GM19238 (cell line): Measurements from ENCODE around the gene KRTAP2-1.
"Not testable (repeated sequence)": the region's sequence is repeated elsewhere in the genome, so short reads cannot be mapped to it uniquely, and the experiment has no call there.

Experiments used
- DNase-seq: peaks from one replicate; pipeline ENCODE4 v3.0.0; 2011; ENCODE audit warnings: low spot score; ENCODE audit not compliant: insufficient read length

The KRTAP2-1 gene

DNA sequence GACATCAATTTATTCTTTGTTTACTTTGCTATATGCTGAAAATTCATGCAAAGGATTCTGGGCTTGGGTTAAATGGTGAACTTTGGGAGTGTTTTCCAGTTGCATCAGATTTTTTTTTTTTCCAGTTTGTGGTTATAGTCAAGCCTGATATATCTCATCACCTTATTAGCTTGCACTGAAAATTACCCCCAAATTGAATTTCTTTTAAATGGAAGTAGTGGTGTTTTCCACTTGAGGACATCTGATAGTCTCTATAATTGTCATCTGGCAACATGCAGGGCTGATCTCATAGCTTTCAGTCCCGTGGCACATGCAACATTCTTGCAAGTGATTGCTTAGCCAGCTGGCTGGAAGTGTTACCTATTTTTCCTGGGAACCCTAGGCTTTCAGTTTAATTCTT, 33.5 kb downstream of the KRTAP2-1 start:
- DNase-seq = no peak

DNA sequence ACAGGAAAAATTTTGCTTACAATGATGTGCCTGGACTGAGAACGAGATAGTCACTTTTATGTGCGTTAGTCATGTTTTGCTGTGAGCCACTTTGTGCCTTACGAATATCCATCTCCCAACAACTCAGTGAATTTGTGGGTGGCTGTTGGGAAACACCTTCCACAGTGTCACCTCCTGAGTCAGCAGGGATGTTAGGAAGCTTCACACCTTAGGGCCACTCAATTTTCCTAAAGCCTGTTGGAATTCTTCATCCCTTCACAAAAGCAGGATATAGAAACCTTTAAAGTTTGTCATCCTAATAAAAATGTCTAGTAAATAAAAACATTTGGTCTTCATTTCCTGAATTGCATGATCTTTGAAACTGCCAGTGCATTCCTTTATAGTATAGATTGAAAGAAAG, 33.9 kb downstream of the KRTAP2-1 start:
- DNase-seq = no peak

DNA sequence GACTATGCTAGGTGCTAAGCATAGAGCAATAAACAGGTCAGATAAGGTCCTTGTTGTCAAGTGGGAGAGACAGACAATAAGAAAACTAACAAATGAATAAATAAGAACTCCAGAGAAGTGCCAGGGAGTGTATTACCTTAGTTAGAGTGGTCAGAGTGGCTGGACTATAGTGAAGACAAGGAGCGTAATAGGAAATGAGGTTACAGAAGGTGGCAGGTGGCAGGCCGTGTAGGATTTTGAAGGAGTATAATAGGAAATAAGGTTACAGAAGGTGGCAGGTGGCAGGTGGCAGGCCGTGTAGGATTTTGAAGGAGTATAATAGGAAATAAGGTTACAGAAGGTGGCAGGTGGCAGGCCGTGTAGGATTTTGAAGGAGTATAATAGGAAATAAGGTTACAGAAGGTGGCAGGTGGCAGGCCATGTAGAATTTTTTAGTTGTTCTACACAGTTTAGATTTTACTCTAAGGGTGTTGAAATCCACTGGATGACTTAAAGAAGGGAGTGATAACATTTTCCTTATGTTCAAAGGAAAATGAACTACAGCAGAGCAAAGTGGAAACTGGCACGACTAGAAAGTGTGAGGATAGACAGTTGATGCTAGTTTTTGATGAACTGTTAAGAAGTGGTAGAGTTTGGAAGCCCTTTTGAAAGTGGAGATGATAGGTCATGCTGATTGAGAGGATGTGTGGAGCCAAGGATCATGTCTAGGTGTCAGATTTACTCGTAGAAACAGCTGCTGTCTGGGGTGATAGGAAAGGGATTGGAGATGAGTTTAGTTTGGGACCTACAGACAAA, 34.6 kb downstream of the KRTAP2-1 start:
- DNase-seq = no peak

DNA sequence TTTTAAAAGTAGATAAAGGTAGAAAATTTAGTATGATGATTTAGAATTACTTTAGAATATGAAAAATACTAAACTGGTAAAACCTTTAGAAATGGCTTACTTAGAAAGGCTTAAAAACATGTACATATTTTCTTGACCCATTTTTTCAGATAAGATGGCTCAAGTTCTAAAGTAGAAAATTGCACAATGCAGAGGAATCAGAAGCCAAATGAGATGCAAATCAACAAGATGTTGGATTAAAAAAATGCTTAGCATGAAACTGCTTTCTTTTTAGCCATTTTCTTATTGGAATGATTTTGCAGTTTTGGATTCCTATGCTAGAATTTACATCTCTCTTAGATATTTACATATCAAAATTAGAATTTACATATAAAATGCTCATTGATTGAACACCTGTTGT, 36.7 kb downstream of the KRTAP2-1 start:
- no peak for DNase-seq

DNA sequence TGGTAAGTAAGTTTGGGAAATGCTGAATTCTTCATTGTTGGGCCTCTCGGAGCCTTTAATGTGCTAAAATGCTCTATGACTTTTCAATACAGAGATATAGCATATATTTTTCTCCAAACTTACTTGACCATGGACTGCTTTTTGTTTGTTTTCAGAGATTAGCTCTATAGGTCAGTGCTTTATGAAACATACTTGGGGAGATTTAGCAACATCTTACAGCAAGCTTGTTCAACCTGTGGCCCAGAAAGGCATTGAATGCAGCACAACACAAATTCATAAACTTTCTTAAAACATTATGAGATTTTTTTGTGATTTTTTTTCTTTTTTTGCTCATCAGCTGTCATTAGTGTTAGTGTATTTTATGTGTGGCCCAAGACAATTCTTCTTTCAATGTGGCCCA, 37.2 kb downstream of the KRTAP2-1 start:
- no peak for DNase-seq

DNA sequence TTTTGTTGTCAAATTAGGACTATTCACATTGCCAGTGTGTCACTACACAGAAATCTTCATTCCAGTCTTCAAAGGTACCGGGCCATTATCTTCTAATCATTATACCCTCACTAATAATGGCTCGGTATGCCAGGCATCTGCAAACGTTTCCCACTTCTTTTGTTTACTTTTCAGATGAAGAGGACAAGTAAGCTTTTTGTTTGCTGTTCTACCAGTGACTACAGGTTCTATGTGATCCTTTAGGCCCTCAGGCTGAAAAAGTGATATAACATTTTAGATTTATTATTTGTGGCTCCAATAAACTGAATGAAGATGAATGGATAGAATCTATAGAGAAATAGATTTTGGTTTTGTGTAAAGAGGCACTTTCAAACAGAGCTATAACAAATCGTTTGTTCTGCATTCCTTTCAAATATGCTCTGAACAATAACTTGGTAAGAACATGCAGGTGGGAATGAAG, 37.8 kb downstream of the KRTAP2-1 start:
- no peak for DNase-seq

DNA sequence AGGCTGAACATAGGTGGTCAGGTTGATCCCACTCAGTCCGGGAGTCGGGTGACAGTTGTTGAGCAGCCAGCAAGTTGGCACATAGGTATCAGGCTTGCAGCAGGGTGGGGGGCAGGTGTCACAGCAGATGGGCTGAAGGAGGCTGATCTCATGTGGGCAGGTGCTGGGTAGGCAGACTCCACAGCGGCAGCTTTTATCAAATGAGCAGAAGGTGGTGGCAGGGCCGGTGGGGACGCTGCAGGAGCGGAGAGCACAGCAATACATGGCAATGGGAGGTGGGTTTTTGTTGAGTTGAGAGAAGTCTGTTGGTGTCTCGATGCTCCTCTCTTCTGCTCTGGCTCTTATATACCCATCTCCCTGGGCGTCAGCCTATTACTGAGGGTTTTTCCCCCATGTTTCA, 38.3 kb downstream of the KRTAP2-1 start, which contains the start of gene KRTAP3-1:
KRTAP3-1 (minus strand) TSS at position 318 of the 400 bp plus-strand sequence; CDS start at position 264, 54 bp downstream.
- DNase-seq = no peak

DNA sequence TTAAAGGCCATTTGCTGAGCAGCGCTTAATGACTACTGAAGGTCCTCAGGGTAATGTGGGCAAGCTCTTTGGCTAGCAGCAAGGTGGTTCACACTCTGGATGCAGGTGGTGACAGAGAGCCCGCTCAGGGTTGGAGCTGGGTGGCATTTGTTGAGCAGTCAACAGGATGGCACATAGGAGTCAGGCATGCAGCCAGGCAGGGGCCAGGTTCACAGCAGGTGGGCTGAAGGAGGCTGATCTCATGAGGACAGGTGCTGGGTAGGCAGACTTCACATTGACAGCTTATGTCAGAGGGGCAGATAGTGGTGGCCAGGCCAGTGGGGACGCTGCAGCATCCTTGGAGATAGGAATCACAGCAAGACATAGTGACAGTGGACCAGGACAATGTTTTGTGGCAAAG, 42.7 kb downstream of the KRTAP2-1 start:
- no peak for DNase-seq

DNA sequence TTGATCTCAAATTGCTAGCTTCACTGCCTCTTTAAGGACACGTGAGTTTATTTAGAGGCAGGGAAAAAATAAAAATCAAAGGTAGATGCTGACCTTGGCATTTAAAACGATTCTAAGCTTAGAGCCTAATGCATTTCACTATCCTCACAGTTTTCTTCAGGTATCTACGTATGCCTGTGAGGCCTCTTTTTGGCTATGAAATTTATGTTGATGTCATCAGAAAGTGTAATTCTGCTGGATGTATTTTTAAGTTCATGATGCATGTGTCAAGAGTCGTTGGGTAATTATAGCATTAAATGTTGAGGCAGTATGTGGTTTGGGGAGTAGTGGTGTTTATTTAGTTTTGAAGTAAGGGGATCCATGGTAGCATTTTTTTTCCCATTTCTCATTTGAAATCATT, 43.2 kb downstream of the KRTAP2-1 start:
- no peak for DNase-seq

DNA sequence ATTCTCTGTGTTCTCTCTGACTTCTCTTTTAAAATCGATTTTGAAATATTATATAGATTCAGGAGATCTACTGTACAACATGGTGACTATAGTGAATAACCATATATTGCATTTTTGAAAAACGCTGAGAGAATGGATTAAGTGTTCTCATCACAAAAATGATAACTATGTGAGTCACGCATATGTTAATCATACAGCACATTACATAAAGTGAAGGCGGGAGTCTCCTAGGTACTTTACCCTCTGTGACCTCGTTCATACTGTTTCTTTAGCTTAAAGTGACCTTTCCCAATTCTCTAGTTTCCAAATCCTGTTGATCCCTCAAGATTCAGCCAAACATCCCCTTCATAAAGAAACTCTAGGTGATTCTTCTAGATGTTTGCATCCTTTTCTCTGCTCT, 44.3 kb downstream of the KRTAP2-1 start:
- DNase-seq = no peak

DNA sequence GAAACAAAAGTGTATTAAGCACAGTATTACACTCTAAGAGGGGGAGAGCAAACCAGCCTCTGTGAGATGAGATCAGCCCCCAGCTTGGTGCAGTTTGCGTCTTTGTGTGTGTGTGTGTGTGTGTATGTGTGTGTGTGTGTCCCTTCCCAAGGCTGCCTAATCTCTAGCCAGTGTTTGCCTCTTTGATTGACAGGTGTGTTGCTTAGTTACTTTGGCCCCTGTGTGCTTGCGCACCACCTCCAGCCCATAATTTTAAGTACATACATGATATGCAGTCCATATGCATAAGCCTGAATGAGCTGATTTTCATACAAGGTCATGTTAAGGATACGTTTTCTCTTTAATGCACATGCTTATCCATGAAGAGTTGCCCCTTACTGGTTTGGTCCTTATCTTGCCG, 45.3 kb downstream of the KRTAP2-1 start:
- no peak for DNase-seq

DNA sequence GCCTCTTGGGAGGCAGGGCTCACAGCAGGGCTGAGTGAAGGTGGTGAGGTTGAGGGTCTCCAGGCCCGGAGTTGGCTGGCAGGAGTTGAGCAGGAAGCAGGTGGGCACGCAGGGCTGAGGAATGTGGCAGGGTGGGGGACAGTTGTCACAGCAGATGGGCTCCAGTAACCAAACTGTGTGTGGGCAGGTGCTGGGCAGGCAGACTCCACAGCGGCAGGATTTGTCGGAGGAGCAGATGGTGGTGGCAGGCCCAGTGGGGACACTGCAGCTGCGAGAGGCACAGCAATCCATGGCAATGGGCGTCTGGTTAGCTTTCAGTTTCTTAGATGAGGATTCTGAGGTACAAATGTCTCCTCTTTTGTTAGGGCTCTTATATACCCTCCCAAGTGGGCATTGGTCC, 47.6 kb downstream of the KRTAP2-1 start, which contains the start of gene KRTAP3-2:
KRTAP3-2 (minus strand) TSS at position 344 of the 400 bp plus-strand sequence; CDS start at position 291, 53 bp downstream.
- DNase-seq = not testable (repeated sequence)

DNA sequence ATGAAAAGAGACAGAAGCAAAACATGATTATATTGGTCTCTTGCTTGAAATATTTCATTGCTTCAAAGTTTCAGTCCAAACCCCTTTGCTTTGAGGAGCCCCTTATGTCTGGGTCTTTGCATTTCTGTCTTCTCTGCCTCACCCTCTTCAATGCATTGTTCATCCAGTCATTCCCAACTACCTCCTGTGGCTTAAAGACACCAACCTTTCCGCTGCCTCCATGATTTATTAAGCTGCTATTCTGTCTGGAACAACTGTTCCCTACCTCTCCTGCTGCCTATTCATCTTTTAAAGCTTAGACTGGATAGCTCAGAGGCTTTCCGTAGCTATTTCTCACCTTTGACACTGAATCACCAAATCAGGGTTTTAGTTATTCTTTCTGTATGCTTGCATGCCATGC, 49.8 kb downstream of the KRTAP2-1 start:
- DNase-seq = no peak

DNA sequence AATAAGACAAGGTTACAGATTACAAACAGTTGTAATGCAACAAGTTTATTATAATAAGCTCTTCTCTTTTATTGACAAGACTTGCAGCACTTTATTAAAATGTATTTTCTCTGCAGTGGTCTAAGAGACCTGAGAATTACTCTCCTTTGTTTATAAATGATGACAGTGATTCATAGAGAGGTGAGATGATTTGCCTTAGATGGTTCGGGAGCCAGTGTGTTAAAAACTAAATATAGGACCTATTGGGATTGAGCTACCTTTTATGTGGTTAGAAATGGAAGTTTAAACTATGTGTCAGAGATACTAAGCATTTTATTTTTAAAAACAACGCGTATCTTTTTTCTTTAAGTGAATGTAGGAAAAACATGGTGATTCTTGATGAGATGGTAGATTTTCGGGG, 50.3 kb downstream of the KRTAP2-1 start:
- DNase-seq = no peak
